Measurements from ENCODE around the gene BANF1.

BANF1 gene

GRCh38 chr11:66037327-66037726 is 35.0 kb downstream of the BANF1 start:
- no peak for DNase-seq (ENCODE audit: low read depth, low spot score)

DNA sequence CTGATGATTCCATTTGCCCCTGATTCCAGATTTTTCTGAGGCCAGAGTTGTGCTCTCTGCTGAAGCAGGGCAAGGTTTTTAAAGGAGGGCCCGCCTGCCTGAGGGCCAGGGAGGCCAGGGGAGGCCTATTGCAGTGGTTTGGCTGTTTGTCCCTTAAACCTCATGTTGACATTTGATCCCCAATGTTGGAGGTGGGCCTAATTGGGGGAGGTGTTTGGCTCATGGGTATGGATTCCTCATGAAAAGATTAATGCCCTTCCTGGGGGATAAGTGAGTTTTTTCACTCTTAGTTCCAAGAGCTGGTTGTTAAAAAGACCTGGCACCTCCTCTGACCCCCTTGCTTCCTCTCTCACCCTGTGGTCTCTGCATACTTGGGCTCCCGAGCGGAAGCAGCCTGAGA is 37.5 kb downstream of the BANF1 start:
- DNase-seq (ENCODE audit: low read depth, low spot score): no peak

GRCh38 chr11:66042227-66042995 is 40.1 kb downstream of the BANF1 start:
- DNase-seq (ENCODE audit: low read depth, low spot score): no peak

GRCh38 chr11:66042996-66043906 is 40.9 kb downstream of the BANF1 start:
- DNase-seq (ENCODE audit: low read depth, low spot score): no peak

DNA sequence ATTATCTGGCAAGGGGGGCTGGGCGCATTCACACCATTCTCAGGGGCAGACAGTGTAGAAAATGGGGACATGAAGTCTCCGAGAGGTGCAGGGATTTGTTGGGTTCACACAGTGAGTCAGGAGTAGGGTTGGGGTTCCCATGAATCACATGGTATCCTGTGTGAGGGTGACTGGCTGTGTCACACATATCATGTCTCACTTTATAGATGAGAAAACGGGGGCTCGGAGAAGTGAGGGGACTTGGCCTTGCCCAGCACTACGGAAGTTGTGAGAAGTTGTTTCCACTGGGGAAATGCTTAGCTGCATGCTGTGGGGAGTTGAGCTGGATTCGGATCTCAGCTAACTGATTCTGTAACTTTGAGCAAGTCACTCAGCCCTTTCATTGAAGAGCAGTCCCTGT is 42.5 kb downstream of the BANF1 start:
- DNase-seq (ENCODE audit: low read depth, low spot score): no peak

GRCh38 chr11:66045177-66045639 is 42.9 kb downstream of the BANF1 start:
- DNase-seq (ENCODE audit: low read depth, low spot score): peak; percentile 90

- no peak for DNase-seq (ENCODE audit: low read depth, low spot score)
Observed at GRCh38 chr11:66046901-66047300, 44.6 kb downstream of the BANF1 start.

- DNase-seq (ENCODE audit: low read depth, low spot score): no peak
Observed at GRCh38 chr11:66047541-66048365, 45.5 kb downstream of the BANF1 start.

DNA sequence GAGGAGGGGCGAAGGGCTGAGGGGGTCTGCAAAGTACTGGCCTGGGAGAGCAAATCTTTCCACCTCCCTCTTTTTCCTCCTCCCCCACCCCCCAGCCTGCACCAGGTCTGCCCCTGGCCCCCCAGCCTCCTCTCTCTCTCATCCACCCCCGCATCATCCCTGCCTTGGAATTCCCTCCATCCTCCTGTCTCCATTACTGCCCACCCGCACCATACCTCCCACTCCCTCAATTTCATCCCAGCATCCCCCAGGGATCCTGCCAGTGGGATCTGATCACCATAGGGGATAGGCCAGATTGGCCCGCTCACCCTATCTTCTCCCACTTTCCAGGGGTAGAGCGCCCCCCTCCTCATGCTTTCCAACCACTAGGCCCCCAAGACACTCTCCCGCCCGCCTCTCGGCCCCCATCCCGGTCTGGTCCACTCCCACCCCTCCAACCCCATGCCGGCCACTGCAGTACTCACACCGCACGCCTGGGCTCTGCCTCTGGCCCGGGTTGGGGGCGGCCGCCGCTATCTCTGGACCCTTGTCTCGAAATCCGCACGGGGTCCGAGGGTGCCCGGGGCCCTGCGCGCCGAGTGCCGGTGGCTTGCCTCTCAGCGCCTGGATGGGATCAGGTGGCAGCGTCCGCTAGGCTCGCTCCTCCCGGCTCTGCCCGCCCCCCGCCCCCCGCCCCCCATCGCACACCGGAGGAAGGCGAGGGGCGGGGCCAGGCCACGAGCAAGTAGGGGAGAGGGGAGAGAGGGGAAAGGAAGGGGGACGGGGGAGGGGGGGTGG is 46.4 kb downstream of the BANF1 start, which contains the start of gene GAL3ST3:
TSS of gene GAL3ST3 (minus strand) at position 615 of the 777 bp plus-strand sequence. CDS start 3,746 bp downstream, outside the sequence.
- no peak for DNase-seq (ENCODE audit: low read depth, low spot score)

- DNase-seq (ENCODE audit: low read depth, low spot score): peak; percentile 25
Observed at GRCh38 chr11:66050581-66051231, 48.4 kb downstream of the BANF1 start.

DNA sequence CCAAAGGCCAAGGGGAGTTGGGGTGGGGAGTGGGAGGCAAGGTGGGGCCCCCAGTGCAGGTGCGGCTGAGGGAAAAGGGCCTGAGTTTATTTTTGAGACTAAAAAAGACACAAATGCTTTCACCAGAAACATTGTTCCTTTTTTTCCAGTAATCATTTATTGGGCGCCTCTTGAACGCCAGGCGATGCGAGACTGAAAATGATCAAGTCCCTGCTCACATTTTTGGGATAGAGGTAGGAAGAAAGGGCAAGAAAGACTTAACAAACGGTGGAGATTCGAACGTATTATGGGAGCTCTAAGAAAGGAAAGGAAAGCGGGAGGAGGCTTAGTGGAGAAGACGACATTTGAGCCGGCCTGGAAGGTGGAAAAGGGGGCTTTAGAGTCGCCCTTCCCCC is 49.1 kb downstream of the BANF1 start:
- DNase-seq (ENCODE audit: low read depth, low spot score): no peak

DNA sequence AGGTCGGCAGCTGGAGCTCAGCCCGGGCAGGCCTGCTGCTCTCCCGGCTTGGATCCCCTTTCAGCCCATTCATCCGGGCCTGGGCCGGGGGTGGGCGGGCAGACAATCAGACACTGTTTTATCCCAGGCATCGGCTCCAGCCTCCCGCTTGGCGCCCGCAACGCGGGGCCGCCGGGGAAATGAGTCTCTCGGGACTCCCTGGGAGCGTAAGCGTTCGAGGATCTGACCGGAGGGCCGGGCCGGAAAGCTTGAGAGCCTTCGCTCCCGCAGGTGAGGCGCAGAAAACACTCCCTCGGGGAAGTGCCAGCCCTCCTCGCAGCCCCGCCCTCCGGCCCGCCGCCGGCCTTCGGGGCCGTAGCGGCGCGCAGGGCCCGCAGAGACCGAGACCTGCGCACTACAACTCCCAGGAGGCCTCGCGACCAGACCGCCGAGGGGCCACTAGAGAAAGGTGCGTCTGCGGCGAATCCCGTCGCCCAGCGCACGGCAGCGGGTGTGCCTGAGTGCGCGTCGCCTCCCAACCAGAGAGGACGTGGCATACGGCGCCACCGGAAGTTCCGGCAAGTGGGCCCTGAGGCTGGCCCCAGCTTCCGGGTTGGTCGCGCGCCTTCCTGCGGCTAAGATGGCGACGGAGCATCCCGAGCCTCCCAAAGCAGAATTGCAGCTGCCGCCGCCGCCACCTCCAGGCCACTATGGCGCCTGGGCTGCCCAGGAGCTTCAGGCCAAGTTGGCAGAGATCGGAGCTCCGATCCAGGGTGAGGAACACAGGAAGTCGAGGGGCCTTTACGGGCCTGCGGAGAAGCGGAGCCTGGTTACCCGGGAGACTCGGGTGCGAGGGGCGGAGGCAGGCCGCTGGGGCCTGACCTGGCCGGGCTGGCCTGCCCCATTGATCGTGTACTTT is 49.7 kb downstream of the BANF1 start, which contains the start of gene SF3B2:
TSS of gene SF3B2 (plus strand) at position 599 of the 898 bp plus-strand sequence. CDS start at position 620, 21 bp downstream.
- peak; percentile 99 for DNase-seq (ENCODE audit: low read depth, low spot score)

GRCh38 chr11:66052664-66052982 is 50.3 kb downstream of the BANF1 start:
- DNase-seq (ENCODE audit: low read depth, low spot score): no peak

All from ELF-1 (cell line).